B cell (primary cell): ENCODE results near the gene RAB31. TPM values are rescaled to one million over a fixed set of nuclear protein-coding genes. Genes with fewer than 3 reads are reported as not detected.
A peak's percentile ranks its signal among the peaks of the same experiment; 100 is the strongest.

Experiments
- ATAC-seq: fragments of 200-7000 bp; cut with Tn5 transposase; one replicate; pipeline ENCODE4 v1.10.0; 2021; ENCODE audit warnings: low read depth, mild to moderate bottlenecking, moderate number of reproducible peaks, moderate library complexity
- CTCF ChIA-PET: fragments of 350-600 bp; sonication (Branson Sonifier 250); formaldehyde crosslinking; loops from one replicate; lab custom pipeline; 2021; ENCODE audit warnings: antibody characterized with exemption, inconsistent platforms; lab: Charles Lee
- POLR2A ChIA-PET: fragments of 350-600 bp; sonication (Branson Sonifier 250); formaldehyde crosslinking; loops from one replicate; lab custom pipeline; 2021; ENCODE audit warnings: antibody characterized with exemption; lab: Charles Lee
- DNase-seq: peaks from one replicate; pipeline ENCODE4 v3.0.0; 2013
- H2AFZ ChIP-seq: 2 replicates; pipeline ENCODE4 v1.6.1; 2012; ENCODE audit warnings: mild to moderate bottlenecking, low read depth, low read length; ENCODE audit not compliant: insufficient read depth, poor library complexity, severe bottlenecking
- H3K27ac ChIP-seq, 2 donors: 1 replicate in 1 of 2; 2 replicates in 1 of 2; pipeline ENCODE4 v1.5.1; 2012 to 2013; ENCODE audit warnings: low read length in 2 of 2, mild to moderate bottlenecking in 2 of 2, moderate library complexity in 1 of 2
- H3K27me3 ChIP-seq, 4 experiments: fragments of 200-600 bp in 1 of 4; sonication (generic) in 1 of 4; replicated peaks in 1 of 4; 1 replicate in 2 of 4; 2 replicates in 2 of 4; pipeline versions ENCODE4 v1.6.1 to v1.7.0; 2013 to 2016; ENCODE audit warnings: low read length in 3 of 4, mild to moderate bottlenecking in 2 of 4, mixed read lengths in 1 of 4, moderate library complexity in 1 of 4; ENCODE audit not compliant: insufficient read depth in 4 of 4, control insufficient read depth in 3 of 4; ENCODE audit errors: control extremely low read depth in 1 of 4
- H3K36me3 ChIP-seq, 2 experiments: replicated peaks in 1 of 2; 1 replicate in 1 of 2; 2 replicates in 1 of 2; pipeline versions ENCODE4 v1.6.1 to v1.7.1; 2013; ENCODE audit warnings: low read length in 1 of 2; ENCODE audit not compliant: insufficient read depth in 2 of 2, control insufficient read depth in 1 of 2; ENCODE audit errors: control extremely low read depth in 1 of 2, extremely low read depth in 1 of 2
- H3K4me1 ChIP-seq, 2 donors: fragments of 200-600 bp in 1 of 2; sonication (generic) in 1 of 2; 1 replicate in 1 of 2; 2 replicates in 1 of 2; pipeline versions ENCODE4 v1.5.1 to v1.6.1; 2013 to 2017; ENCODE audit warnings: low read length in 2 of 2; ENCODE audit not compliant: control insufficient read depth in 2 of 2, insufficient read depth in 2 of 2
- H3K4me2 ChIP-seq: replicated peaks from 2 replicates; pipeline ENCODE3; 2012; ENCODE audit warnings: mild to moderate bottlenecking, low read depth, low read length; ENCODE audit not compliant: poor library complexity, severe bottlenecking
- H3K4me3 ChIP-seq, 5 experiments: fragments of 200-600 bp in 1 of 5; sonication (generic) in 1 of 5; 1 replicate in 3 of 5; 2 replicates in 2 of 5; pipeline versions ENCODE4 v1.5.1 to v1.7.0; 2011 to 2016; ENCODE audit warnings: low read length in 4 of 5, mild to moderate bottlenecking in 4 of 5, low read depth in 2 of 5, control low read depth in 1 of 5, moderate library complexity in 1 of 5; ENCODE audit not compliant: insufficient read depth in 1 of 5; ENCODE audit errors: control extremely low read depth in 1 of 5, extremely low read depth in 1 of 5
- H3K79me2 ChIP-seq: fragments of 200-600 bp; sonication (generic); one replicate; pipeline ENCODE4 v1.6.0; 2016; ENCODE audit warnings: low read length; ENCODE audit not compliant: control insufficient read depth, insufficient read depth
- H3K9ac ChIP-seq: fragments of 200-600 bp; sonication (generic); 2 replicates; pipeline ENCODE4 v1.6.1; 2017; ENCODE audit warnings: mild to moderate bottlenecking, low read length, moderate library complexity
- H3K9me3 ChIP-seq, 3 donors: one replicate each; pipeline versions ENCODE4 v1.6.1 to v1.7.1; 2013; ENCODE audit warnings: low read length in 2 of 3; ENCODE audit not compliant: control insufficient read depth in 2 of 3, insufficient read depth in 1 of 3; ENCODE audit errors: control extremely low read depth in 1 of 3
- H4K20me1 ChIP-seq: 2 replicates; pipeline ENCODE4 v1.6.0; 2012; ENCODE audit warnings: mild to moderate bottlenecking, low read length; ENCODE audit not compliant: insufficient read depth, control insufficient read depth, poor library complexity, severe bottlenecking
- H3K27ac Mint-ChIP-seq: one replicate; pipeline ENCODE4 v1.8.0; 2021; ENCODE audit warnings: mixed read lengths
- H3K27me3 Mint-ChIP-seq: one replicate; pipeline ENCODE4 v1.8.0; 2021; ENCODE audit warnings: mixed read lengths
- H3K4me1 Mint-ChIP-seq: one replicate; pipeline ENCODE4 v1.8.0; 2021; ENCODE audit warnings: mixed read lengths
- H3K4me3 Mint-ChIP-seq: one replicate; pipeline ENCODE4 v1.8.0; 2021; ENCODE audit warnings: mixed read lengths
- H3K9me3 Mint-ChIP-seq: one replicate; pipeline ENCODE4 v1.8.0; 2022; ENCODE audit warnings: mixed read lengths; ENCODE audit not compliant: insufficient read depth
- CTCF ChIP-seq: fragments of 200-600 bp; IDR thresholded peaks from one replicate; pipeline ENCODE4 v1.8.0; 2022; ENCODE audit warnings: antibody characterized with exemption, mild to moderate bottlenecking
- EZH2 ChIP-seq: IDR thresholded peaks from 2 replicates; pipeline ENCODE4 v1.6.1; 2012; ENCODE audit warnings: borderline replicate concordance, low read depth, mild to moderate bottlenecking, moderate library complexity, low read length; ENCODE audit not compliant: insufficient read depth, poor library complexity, severe bottlenecking
- WGBS: methylation state at CpG from one replicate; pipeline ENCODE4 v1.1.5; 2013; ENCODE audit warnings: missing lambda C conversion rate; ENCODE audit not compliant: insufficient coverage; 5-methylcytosine and 5-hydroxymethylcytosine counted together
- intact Hi-C: fragments of 100-400 bp; cut with micrococcal nuclease; formaldehyde crosslinking; loops from one replicate; pipeline ENCODE4 v1.10.0; 2022
- polyA plus RNA-seq: library from polyadenylated mRNA; depleted of rRNA; stranded (reverse); fragments of >200 nt; gene quantifications from 2 replicates; pipeline ENCODE4 v1.2.3, GENCODE V29; 2012
- total RNA-seq, 2 donors: library from RNA; stranded (reverse); fragments of 120-200 nt in 1 of 2; gene quantifications; 1 replicate in 1 of 2; 2 replicates in 1 of 2; pipeline versions ENCODE4 v1.2.3 to v1.2.4, GENCODE V29; 2013 to 2022

Gene RAB31
- total and polyA plus RNA-seq, 2 donors (not counting 1 experiment from before 2014, with no cell fraction given) = 15.5 to 44.6 TPM

GRCh38 chr18:9701609-9702349 is 6.3 kb upstream of the RAB31 start:
- no peaks in the 10 kb centered on the region for H3K79me2 ChIP-seq
- peaks cover 10 to 12% of the 10 kb centered on the region in 2 donors for H3K4me1 ChIP-seq
- no peak overlapping the region for H3K4me3 Mint-ChIP-seq
- no peak overlapping the region for H3K27ac ChIP-seq
- H3K9ac ChIP-seq = no peak overlapping the region
- POLR2A ChIA-PET = no interaction called here
- no peak overlapping the region for H3K4me3 ChIP-seq
- peaks cover 0 to 1% (median 0%) of the 10 kb centered on the region in 4 experiments for H3K27me3 ChIP-seq
- H3K36me3 ChIP-seq = no peaks in the 10 kb centered on the region
- H3K9me3 ChIP-seq = no peaks in the 10 kb centered on the region
- no peaks in the 10 kb centered on the region for H3K27me3 Mint-ChIP-seq
- H2AFZ ChIP-seq = peak overlapping the region; percentile 16
- no peak for DNase-seq
- peak overlapping the region; percentile 40 for H3K4me2 ChIP-seq
- ATAC-seq = peak; percentile 43
- H3K27ac Mint-ChIP-seq = no peak overlapping the region
- CTCF ChIA-PET = interaction anchor here (0.5 to 1.2 kb wide), 2 partner anchors 32 to 94 kb away, joined by 3 read pairs; no protein-coding TSS in a partner anchor
- TF ChIP-seq EZH2 (no peak), CTCF (no peak)
- H4K20me1 ChIP-seq = no peaks in the 10 kb centered on the region
- peaks cover 24% of the 10 kb centered on the region for H3K4me1 Mint-ChIP-seq
- H3K9me3 Mint-ChIP-seq = no peaks in the 10 kb centered on the region
- intact Hi-C loops = loop anchor here (10.0 kb wide), 1 partner anchor 823 kb away; the partner anchor contains the start of gene NAPG
- 68% methylated on average over 6 of the region's 11 CpGs for WGBS
